Skeletal muscle tissue (tissue), 1 donor: Measurements from ENCODE around the gene SLC31A2. TPM values are rescaled to one million over a fixed set of nuclear protein-coding genes. Genes with fewer than 3 reads are reported as not detected.

Source experiments
- total RNA-seq: library from RNA; depleted of rRNA; stranded (reverse); fragments of >200 nt; gene quantifications from one replicate; pipeline ENCODE4 v1.2.3, GENCODE V29; 2014

Gene SLC31A2
- total RNA-seq, 1 donor from 2014 or later = 5.2 TPM

Other genes with a start within 250 kb of the SLC31A2 start
- 3.1 TPM for gene ZNF883, start 138.8 kb upstream of the SLC31A2 start, total RNA-seq
- gene ZFP37, start 94.3 kb upstream of the SLC31A2 start, total RNA-seq = 3.1 TPM
- gene FKBP15, start 70.3 kb downstream of the SLC31A2 start, total RNA-seq = 11.5 TPM
- gene SLC31A1, start 70.5 kb downstream of the SLC31A2 start, total RNA-seq = 9.9 TPM
- gene CDC26, start 124.6 kb downstream of the SLC31A2 start, total RNA-seq = 28.2 TPM
- 19.3 TPM for gene PRPF4, start 124.7 kb downstream of the SLC31A2 start, total RNA-seq
- gene RNF183, start 152.4 kb downstream of the SLC31A2 start, total RNA-seq = not detected
- gene WDR31, start 189.3 kb downstream of the SLC31A2 start, total RNA-seq = 2.1 TPM
- 1.0 TPM for gene BSPRY, start 198.5 kb downstream of the SLC31A2 start, total RNA-seq
- gene HDHD3, start 226.0 kb downstream of the SLC31A2 start, total RNA-seq = 3.7 TPM